GM21381 (cell line): ENCODE results near the gene PEF1.
"Not testable (repeated sequence)": the region's sequence is repeated elsewhere in the genome, so short reads cannot be mapped to it uniquely, and the experiment has no call there.

Source experiments
- ATAC-seq: cut with Tn5 transposase; IDR thresholded peaks from one replicate; pipeline ENCODE4 v1.9.1; 2021; ENCODE audit warnings: mild to moderate bottlenecking, moderate library complexity; ENCODE audit not compliant: unreplicated experiment

Gene PEF1

GRCh38 chr1:31615939-31616338 lies 28.7 kb downstream of the PEF1 start:
- no peak for ATAC-seq

- no peak for ATAC-seq
Observed at GRCh38 chr1:31615414-31615813, 29.3 kb downstream of the PEF1 start.

GRCh38 chr1:31614414-31615005 lies 30.2 kb downstream of the PEF1 start:
- no peak for ATAC-seq

GRCh38 chr1:31609514-31610118 lies 35.1 kb downstream of the PEF1 start:
- ATAC-seq: no peak

- no peak for ATAC-seq
Observed at GRCh38 chr1:31607360-31607759, 37.3 kb downstream of the PEF1 start.

GRCh38 chr1:31605908-31606427 lies 38.7 kb downstream of the PEF1 start:
- ATAC-seq: peak; percentile 92

GRCh38 chr1:31602081-31602480 lies 42.6 kb downstream of the PEF1 start:
- no peak for ATAC-seq

- no peak for ATAC-seq
Observed at GRCh38 chr1:31600641-31601040, 44.0 kb downstream of the PEF1 start.

- no peak for ATAC-seq
Observed at GRCh38 chr1:31598980-31599379, 45.7 kb downstream of the PEF1 start.

GRCh38 chr1:31596737-31597097 lies 48.0 kb downstream of the PEF1 start:
- no peak for ATAC-seq

GRCh38 chr1:31595836-31596736 lies 48.6 kb downstream of the PEF1 start:
- ATAC-seq: no peak

GRCh38 chr1:31593770-31594632 lies 50.7 kb downstream of the PEF1 start:
- ATAC-seq: no peak

GRCh38 chr1:31593136-31593665 lies 51.5 kb downstream of the PEF1 start:
- no peak for ATAC-seq

GRCh38 chr1:31592132-31592531 lies 52.5 kb downstream of the PEF1 start:
- ATAC-seq: no peak

GRCh38 chr1:31591425-31592093 lies 53.1 kb downstream of the PEF1 start:
- ATAC-seq: no peak

- ATAC-seq: no peak
Observed at GRCh38 chr1:31588751-31589515, 55.7 kb downstream of the PEF1 start.

- ATAC-seq: no peak
Observed at GRCh38 chr1:31587720-31588423, 56.8 kb downstream of the PEF1 start.

- ATAC-seq: not testable (repeated sequence)
Observed at GRCh38 chr1:31587328-31587699, 57.4 kb downstream of the PEF1 start.
